GM18520 (cell line): Measurements from ENCODE around the gene EVI2A.

Experiments
- ATAC-seq: cut with Tn5 transposase; IDR thresholded peaks from one replicate; pipeline ENCODE4 v1.9.1; 2021; ENCODE audit not compliant: unreplicated experiment

Gene EVI2A

GRCh38 chr17:31279401-31279800 is 42.0 kb downstream of the EVI2A start:
- ATAC-seq, result no peak

- ATAC-seq, result no peak
These were observed 46.3 kb downstream of the EVI2A start for GRCh38 chr17:31275116-31275515.

- no peak for ATAC-seq
These were observed 47.2 kb downstream of the EVI2A start for GRCh38 chr17:31274252-31274651.

GRCh38 chr17:31273516-31273915 is 47.9 kb downstream of the EVI2A start:
- no peak for ATAC-seq

GRCh38 chr17:31272803-31273202 is 48.6 kb downstream of the EVI2A start:
- ATAC-seq, result no peak

- no peak for ATAC-seq
These were observed 49.2 kb downstream of the EVI2A start for GRCh38 chr17:31272236-31272635.

- ATAC-seq, result no peak
These were observed 51.8 kb downstream of the EVI2A start for GRCh38 chr17:31269578-31269983.

- no peak for ATAC-seq
These were observed 52.3 kb downstream of the EVI2A start for GRCh38 chr17:31269036-31269577.
